ENCODE measurements around the gene PTPRR.

Gene PTPRR

DNA sequence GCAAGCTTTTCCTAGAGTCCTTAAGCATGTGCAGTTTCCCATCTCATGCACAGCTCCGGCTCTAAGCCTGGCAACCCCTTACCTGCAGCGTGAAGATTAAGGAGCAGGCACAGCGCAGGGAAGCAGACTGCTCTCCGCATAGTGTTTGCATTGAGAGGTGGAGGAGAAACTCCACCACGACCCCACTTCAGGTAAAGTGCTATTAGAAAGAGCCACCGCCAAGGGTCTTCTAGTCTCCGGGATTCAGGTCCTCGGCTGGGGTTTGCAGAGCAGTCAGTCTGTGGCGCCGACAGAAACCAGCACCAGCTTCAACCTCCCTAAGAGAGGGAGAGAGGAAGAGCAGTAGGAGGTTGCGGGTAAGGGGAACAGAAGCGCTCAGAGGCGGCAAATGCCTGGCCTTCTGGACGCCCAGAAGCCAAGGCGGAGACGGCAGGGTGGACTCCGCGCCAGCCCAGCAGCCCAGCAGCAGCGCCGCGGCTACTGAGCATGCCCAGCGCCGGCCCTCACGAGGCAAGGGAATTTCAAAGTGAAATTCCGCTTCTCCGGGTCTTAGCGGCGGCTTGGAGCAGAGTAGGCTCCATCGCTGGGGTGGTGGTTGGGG, at the start of gene PTPRR:
Gene PTPRR, minus strand, starts transcription at position 488 of the 601 bp plus-strand sequence. Its CDS starts 348 bp downstream, at position 140.
- DNase-seq (ENCODE audit: low read depth): no peak

DNA sequence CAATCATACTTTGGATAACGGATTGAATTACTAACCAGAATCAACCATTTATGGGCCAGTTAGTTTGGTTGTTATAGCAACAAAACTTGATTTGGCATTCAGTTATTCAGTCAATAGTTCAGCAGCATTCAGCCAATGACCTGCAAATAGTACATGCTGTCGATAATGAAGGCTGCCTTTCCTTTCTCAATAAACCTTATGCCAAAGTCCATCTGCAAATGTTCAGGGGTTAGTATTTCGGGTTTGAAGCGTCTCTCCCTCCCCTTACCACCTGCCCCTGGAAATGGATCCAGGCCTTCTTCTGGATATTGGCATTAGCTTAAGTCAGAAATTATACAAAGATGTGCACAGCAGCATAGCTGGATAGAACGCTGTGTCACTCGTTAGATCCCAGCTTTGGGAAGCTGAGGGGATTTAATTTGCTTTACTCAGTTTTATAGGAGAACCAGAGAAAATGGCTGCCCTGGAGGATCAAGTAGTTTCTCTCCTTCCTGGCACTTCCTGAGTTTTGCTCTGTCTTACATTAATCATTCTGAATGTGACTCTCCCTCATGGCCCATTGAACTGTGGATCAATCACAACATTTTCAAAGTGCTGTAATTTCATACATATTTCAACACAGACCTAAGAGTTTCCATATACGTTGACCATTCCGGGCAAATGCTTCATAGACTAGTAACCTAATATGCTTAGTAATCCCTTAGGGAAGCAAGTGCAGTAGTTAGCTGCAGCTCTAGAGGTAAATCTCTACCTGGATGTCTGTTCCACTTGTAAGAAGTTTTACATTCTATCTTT, 46.7 kb upstream of the PTPRR start:
- no peak for DNase-seq (ENCODE audit: low read depth)

GRCh38 chr12:70966046-70966445, 45.5 kb upstream of the PTPRR start:
- no peak for DNase-seq (ENCODE audit: low read depth)

GRCh38 chr12:70964867-70965510, 44.5 kb upstream of the PTPRR start:
- no peak for DNase-seq (ENCODE audit: low read depth)

DNA sequence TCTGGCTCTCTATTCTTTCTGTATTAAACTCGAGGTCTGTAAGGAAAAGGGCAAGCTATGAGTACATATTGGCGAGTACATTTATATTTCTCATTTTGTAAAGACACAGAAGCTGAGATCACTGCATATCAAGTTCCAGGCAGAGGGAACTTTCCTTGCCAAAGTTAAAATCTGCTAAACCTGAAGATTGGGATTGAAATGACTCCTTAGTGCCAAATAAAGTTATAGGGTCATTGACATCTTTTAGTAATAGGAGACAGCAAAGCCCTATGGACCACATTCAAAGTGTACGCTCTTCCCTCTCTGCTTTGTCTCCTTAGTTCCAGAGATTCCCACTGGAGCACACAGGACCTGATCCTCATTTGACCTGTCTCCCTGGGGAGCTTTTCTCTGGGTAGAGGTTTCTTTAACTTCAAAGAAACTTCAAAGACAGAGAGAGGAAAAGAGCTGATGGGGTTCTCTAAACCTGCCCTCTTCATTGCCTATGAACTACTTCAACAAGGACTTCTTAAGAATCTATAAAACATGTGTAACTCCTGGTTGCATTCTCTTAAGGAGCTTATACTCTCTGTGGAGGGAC, 42.6 kb upstream of the PTPRR start:
- DNase-seq (ENCODE audit: low read depth): no peak

GRCh38 chr12:70962226-70962794, 41.8 kb upstream of the PTPRR start:
- no peak for DNase-seq (ENCODE audit: low read depth)

DNA sequence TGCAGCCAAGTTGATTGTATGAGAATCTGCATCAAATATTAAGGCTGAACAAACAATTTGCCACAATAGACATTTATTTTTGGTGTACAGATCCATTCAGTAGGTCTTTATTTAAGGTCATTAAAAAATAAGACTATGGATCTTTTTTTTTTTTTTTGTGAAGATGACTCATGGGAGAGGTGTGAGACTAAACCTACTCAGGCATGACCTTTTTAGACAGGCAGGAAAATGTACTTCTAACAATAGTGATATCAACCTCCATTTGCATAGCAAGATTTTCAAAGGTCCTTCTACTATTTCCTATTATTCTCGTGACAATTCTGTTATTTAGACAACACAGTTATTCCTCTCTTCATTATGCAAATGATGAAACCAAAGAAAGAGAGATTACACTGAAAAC, 39.9 kb upstream of the PTPRR start:
- DNase-seq (ENCODE audit: low read depth): no peak

- no peak for DNase-seq (ENCODE audit: low read depth)
These were observed 34.9 kb upstream of the PTPRR start for GRCh38 chr12:70955415-70955814.

GRCh38 chr12:70950451-70950850, 29.9 kb upstream of the PTPRR start:
- DNase-seq (ENCODE audit: low read depth): no peak

- DNase-seq (ENCODE audit: low read depth): no peak
These were observed 28.4 kb upstream of the PTPRR start for GRCh38 chr12:70948976-70949336.

- DNase-seq (ENCODE audit: low read depth): no peak
These were observed 27.9 kb upstream of the PTPRR start for GRCh38 chr12:70948236-70948975.

DNA sequence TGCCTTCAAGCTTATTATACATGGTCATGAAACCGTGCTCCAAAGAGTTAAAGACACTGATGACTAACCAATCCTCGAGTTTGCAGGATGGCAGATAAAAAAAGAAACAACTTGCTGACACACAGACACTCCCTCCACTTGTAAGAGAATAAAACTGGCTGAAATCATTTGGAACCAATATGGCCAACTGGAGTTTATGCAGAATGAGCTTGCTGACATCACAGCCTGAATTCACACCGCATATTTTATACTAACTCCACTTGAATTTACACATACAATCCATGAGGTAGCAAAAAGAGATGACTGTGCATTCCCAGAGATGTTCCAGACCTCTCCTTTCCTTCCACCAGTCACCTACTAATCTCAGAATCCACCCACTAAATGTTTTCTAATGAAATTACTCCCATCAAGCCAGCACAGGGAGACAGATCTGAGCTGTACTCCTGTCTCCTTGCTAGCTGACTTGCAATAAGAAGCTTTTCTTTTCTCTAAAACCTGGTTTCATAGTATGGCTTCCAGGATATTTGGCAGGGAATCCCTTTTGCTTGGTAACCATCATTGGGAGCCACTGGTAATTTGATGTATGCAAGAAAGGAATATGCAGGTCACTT, 15.8 kb upstream of the PTPRR start:
- DNase-seq (ENCODE audit: low read depth): no peak

DNA sequence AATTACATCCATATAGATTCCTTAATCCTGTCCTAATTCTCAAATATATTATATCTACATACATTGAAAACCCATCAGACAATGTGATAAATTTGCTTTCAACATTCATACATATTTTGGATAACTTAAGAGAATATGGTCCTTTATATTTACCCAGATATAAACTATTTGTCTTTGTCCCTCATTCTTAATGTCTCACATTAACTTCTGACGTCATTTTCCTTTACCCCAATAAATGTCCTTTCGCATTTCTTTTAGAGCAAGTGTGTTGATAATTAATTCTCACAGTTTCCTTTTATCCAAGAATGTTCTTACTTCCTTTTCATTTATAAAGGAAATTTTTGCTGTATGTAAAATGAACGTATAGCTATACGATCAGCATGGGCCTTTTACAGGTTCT, 12.6 kb upstream of the PTPRR start:
- no peak for DNase-seq (ENCODE audit: low read depth)

GRCh38 chr12:70929029-70929428, 8.5 kb upstream of the PTPRR start:
- DNase-seq (ENCODE audit: low read depth): no peak

DNA sequence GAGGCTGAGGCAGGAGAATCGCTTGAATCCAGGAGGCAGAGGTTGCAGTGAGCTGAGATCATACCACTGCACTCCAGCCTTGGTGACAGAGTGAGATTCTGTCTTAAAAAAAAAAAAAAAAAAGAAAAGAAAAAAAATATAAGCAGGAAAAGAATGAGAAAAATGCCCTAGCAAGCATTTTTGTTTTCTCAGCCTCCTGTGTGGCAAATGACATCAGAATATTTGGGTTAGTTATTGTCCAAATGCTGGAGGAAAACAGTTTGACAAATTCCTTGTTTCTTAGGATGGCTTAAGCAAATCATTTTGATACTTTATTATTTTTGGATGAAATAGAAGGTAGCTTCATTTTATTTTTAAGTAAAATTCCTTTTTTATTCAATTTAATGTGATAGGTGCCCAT, 7.5 kb upstream of the PTPRR start:
- no peak for DNase-seq (ENCODE audit: low read depth)

GRCh38 chr12:70927356-70927755, 6.8 kb upstream of the PTPRR start:
- DNase-seq (ENCODE audit: low read depth): no peak

GRCh38 chr12:70925539-70925938, 5.0 kb upstream of the PTPRR start:
- DNase-seq (ENCODE audit: low read depth): no peak

- DNase-seq (ENCODE audit: low read depth): no peak
These were observed 353 bp upstream of the PTPRR start for GRCh38 chr12:70920891-70921290.

DNA sequence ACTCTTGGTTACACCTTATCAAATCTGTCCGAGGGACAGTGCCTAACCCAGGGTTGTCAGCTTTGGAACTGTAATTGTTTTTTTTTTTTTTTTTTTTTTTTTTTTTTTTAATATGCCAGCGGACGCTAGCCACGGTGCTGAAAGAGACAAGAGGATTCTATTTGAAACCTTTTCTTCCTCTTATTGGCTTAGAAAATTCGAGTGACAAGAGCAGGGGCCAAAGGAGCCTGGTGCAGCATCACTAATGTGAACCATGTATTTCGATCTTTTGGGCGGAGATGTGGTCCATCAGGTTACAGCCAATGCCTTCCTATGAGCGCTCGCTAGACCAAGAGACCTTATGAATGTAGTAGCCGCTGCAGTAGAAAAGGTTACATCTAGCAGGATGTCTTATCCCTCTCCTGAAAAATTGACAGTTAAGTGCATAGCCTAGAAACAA, 922 bp downstream of the PTPRR start:
- no peak for DNase-seq (ENCODE audit: low read depth)

DNA sequence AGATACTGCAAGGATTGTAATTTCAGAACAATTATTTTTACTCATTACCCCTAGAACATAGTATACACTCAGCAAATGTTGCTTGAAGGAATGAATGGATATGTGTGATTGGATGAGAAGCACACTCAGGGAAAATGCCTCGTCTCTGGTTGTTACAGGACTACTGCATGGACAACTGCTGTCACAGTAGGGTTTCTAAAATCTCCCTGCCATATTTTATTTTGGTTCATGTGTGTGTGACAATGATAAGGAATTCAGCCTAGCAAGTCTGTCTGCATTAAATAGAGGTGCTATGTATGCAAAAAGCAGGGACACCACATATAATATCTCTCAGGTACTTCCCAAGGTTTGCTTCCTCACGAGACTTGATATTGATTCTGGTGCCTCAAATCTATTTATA, 1.4 kb downstream of the PTPRR start:
- DNase-seq (ENCODE audit: low read depth): no peak

DNA sequence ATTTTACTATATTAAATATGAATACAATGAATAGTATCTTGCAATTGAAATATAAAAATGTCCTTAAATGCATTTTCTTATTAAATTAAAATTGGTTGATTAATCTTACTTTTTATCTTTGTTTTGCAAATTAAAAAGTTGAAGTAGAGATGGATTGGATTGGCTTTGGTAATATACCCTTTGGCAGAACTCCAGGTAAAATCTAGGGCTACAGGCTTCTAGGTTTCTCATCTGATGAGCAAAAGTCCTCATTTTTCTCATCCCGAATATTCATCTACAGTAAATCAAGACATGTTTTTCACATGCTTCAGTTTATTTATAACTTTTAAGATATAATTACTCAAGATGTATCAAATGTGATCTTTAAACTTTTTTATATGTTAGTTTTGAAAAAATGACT, 2.2 kb downstream of the PTPRR start:
- no peak for DNase-seq (ENCODE audit: low read depth)

Data from GM04503 (cell line).